GM12873 (cell line): ENCODE data around the gene ZNF335.

Source experiments
- TF ChIP-seq, protein P1 (sequence below): IDR thresholded peaks from 2 replicates; pipeline ENCODE4 v1.5.1; 2012; ENCODE audit warnings: low read depth, mild to moderate bottlenecking, moderate library complexity, low read length, control low read depth; ENCODE audit not compliant: insufficient read depth; ENCODE audit errors: missing control alignments

Gene ZNF335, protein sequence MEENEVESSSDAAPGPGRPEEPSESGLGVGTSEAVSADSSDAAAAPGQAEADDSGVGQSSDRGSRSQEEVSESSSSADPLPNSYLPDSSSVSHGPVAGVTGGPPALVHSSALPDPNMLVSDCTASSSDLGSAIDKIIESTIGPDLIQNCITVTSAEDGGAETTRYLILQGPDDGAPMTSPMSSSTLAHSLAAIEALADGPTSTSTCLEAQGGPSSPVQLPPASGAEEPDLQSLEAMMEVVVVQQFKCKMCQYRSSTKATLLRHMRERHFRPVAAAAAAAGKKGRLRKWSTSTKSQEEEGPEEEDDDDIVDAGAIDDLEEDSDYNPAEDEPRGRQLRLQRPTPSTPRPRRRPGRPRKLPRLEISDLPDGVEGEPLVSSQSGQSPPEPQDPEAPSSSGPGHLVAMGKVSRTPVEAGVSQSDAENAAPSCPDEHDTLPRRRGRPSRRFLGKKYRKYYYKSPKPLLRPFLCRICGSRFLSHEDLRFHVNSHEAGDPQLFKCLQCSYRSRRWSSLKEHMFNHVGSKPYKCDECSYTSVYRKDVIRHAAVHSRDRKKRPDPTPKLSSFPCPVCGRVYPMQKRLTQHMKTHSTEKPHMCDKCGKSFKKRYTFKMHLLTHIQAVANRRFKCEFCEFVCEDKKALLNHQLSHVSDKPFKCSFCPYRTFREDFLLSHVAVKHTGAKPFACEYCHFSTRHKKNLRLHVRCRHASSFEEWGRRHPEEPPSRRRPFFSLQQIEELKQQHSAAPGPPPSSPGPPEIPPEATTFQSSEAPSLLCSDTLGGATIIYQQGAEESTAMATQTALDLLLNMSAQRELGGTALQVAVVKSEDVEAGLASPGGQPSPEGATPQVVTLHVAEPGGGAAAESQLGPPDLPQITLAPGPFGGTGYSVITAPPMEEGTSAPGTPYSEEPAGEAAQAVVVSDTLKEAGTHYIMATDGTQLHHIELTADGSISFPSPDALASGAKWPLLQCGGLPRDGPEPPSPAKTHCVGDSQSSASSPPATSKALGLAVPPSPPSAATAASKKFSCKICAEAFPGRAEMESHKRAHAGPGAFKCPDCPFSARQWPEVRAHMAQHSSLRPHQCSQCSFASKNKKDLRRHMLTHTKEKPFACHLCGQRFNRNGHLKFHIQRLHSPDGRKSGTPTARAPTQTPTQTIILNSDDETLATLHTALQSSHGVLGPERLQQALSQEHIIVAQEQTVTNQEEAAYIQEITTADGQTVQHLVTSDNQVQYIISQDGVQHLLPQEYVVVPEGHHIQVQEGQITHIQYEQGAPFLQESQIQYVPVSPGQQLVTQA (N-terminal part only)

DNA sequence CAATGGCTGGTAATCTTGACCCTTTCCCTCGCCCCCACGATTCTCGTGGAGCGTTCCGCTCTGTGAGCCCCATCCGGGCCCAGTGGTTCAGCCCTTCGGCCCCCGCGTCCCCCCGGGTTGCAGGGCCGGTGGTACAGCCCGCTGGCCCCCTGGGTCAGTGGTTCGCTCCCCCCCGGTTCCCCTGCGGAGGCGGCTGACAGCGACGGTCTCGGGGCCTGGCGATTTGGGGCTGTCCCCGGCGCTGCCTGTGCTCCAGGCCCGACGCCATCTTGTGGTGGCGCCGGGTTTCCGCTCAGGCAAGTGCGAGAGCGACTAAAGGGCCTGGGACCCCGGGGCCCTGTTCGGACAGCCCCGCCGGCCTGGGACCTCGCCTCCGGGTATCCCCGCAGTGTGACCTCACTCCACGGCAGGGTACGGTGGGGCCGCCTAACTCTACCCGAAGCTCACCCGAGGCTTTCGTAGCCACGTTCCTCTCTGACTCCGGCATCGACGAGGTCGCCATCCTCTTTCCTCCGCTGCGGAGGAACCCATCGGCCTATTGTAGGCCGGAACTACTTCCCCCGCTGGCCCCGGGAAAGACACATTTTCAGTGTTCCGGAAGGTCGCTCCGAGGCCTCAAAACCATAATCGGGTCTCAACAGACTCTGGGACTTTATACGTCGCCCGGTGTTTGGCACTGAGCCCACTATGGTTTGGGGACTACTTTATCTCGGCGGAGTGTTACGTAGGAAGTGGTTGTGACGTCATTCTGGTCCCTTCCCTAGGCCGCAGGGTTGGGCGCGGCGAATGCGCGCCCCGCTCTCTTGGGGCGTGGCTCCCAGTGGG lies at the start of gene ZNF335:
Gene ZNF335 (minus strand): TSS at position 529 of the 825 bp plus-strand sequence. CDS start 793 bp downstream, outside the sequence.
- TF ChIP-seq, protein P1, sequence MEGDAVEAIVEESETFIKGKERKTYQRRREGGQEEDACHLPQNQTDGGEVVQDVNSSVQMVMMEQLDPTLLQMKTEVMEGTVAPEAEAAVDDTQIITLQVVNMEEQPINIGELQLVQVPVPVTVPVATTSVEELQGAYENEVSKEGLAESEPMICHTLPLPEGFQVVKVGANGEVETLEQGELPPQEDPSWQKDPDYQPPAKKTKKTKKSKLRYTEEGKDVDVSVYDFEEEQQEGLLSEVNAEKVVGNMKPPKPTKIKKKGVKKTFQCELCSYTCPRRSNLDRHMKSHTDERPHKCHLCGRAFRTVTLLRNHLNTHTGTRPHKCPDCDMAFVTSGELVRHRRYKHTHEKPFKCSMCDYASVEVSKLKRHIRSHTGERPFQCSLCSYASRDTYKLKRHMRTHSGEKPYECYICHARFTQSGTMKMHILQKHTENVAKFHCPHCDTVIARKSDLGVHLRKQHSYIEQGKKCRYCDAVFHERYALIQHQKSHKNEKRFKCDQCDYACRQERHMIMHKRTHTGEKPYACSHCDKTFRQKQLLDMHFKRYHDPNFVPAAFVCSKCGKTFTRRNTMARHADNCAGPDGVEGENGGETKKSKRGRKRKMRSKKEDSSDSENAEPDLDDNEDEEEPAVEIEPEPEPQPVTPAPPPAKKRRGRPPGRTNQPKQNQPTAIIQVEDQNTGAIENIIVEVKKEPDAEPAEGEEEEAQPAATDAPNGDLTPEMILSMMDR, result peak; percentile 15

- TF ChIP-seq, protein P1, result no peak
Measured at GRCh38 chr20:46020555-46020954, 48.6 kb upstream of the ZNF335 start.

GRCh38 chr20:46018611-46019010 lies 46.6 kb upstream of the ZNF335 start:
- TF ChIP-seq, protein P1, result no peak

DNA sequence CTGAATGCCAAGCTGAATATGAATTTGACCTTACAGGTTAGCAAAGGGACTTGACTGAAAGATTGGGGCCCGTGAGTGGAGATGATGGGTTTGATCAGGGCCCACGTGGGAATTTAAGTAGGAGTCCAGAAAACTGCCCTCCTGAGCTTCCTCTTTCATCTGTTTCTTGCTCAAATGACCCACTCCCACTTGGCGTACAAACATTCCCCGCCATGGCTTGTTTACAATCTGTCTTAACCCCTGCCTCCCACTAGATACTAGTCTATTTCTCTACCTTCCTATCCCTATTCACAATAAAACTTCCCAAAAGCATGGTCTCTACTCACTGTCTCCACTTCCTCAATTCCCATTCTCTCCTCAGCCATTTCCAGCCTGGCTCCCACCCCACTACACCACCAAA lies 46.1 kb upstream of the ZNF335 start:
- TF ChIP-seq, protein P1, result no peak

GRCh38 chr20:46017272-46017671 lies 45.3 kb upstream of the ZNF335 start:
- TF ChIP-seq, protein P1, result no peak

GRCh38 chr20:46014517-46015396 lies 42.8 kb upstream of the ZNF335 start:
- TF ChIP-seq, protein P1, result no peak
